Right lobe of liver (tissue), 4 donors: ENCODE measurements around the gene ST3GAL2.

Experiments used
- POLR2A ChIP-seq: fragments of 450-650 bp; IDR thresholded peaks from one replicate; pipeline ENCODE4 v1.6.1; 2017; ENCODE audit warnings: antibody characterized with exemption, mild to moderate bottlenecking
- TF ChIP-seq, protein P1 (sequence below), 4 donors: fragments of 200-600 bp in 3 of 4; fragments of 450-650 bp in 1 of 4; IDR thresholded peaks; one replicate each; pipeline versions ENCODE4 v1.5.1 to v1.8.0; 2016 to 2022; ENCODE audit warnings: antibody characterized with exemption in 4 of 4, mild to moderate bottlenecking in 2 of 4
- donor health status: DM: no; HTN: no; CAD: no.
- donor health status: DM: no; HTN: no; CAD: no.
- donor health status: DM: no; HTN: yes; CAD: no.

- TF ChIP-seq, protein P1, sequence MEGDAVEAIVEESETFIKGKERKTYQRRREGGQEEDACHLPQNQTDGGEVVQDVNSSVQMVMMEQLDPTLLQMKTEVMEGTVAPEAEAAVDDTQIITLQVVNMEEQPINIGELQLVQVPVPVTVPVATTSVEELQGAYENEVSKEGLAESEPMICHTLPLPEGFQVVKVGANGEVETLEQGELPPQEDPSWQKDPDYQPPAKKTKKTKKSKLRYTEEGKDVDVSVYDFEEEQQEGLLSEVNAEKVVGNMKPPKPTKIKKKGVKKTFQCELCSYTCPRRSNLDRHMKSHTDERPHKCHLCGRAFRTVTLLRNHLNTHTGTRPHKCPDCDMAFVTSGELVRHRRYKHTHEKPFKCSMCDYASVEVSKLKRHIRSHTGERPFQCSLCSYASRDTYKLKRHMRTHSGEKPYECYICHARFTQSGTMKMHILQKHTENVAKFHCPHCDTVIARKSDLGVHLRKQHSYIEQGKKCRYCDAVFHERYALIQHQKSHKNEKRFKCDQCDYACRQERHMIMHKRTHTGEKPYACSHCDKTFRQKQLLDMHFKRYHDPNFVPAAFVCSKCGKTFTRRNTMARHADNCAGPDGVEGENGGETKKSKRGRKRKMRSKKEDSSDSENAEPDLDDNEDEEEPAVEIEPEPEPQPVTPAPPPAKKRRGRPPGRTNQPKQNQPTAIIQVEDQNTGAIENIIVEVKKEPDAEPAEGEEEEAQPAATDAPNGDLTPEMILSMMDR (IDR thresholded peaks at IDR 0.05): no peak
- no peak for TF ChIP-seq POLR2A
Observed at GRCh38 chr16:70359552-70359951, 79.3 kb downstream of the ST3GAL2 start.
